DMS153 treated with DMSO at 0.1 percent for 48 hours (cell line): ENCODE measurements around the gene IPMK.
"Not testable (repeated sequence)": the region's sequence is repeated elsewhere in the genome, so short reads cannot be mapped to it uniquely, and the experiment has no call there.

Source experiments
- DNase-seq: peaks from one replicate; lab custom pipeline; 2025; ENCODE audit not compliant: unreplicated experiment; lab: John Stamatoyannopoulos, UW

IPMK gene

GRCh38 chr10:58157076-58157766, 110.5 kb downstream of the IPMK start:
- peak; percentile 36 for DNase-seq

GRCh38 chr10:58155941-58156340, 111.8 kb downstream of the IPMK start:
- not testable (repeated sequence) for DNase-seq

- no peak for DNase-seq
Measured at GRCh38 chr10:58153751-58154150, 113.9 kb downstream of the IPMK start.

GRCh38 chr10:58152673-58153263, 114.9 kb downstream of the IPMK start:
- DNase-seq = peak; percentile 51

- DNase-seq = no peak
Measured at GRCh38 chr10:58150290-58150689, 117.4 kb downstream of the IPMK start.

- DNase-seq = no peak
Measured at GRCh38 chr10:58143944-58144343, 123.8 kb downstream of the IPMK start.
